Forelimb muscle (tissue), 1 donor: Measurements from ENCODE around the gene PRR5L. TPM values are rescaled to one million over a fixed set of nuclear protein-coding genes. Genes with fewer than 3 reads are reported as not detected.

Experiments used
- DNase-seq: peaks from one replicate; pipeline ENCODE4 v3.0.0-alpha.2; 2013; ENCODE audit warnings: low read depth
- polyA plus RNA-seq: library from polyadenylated mRNA; unstranded; fragments of 120-200 nt; gene quantifications from one replicate; pipeline ENCODE4 v1.2.1, GENCODE V29; 2013; ENCODE audit not compliant: insufficient read length

Gene PRR5L
- polyA plus RNA-seq, 1 donor: 7.8 TPM

- DNase-seq: no peak
Observed at GRCh38 chr11:36432738-36433137, 136.7 kb downstream of the PRR5L start.

DNA sequence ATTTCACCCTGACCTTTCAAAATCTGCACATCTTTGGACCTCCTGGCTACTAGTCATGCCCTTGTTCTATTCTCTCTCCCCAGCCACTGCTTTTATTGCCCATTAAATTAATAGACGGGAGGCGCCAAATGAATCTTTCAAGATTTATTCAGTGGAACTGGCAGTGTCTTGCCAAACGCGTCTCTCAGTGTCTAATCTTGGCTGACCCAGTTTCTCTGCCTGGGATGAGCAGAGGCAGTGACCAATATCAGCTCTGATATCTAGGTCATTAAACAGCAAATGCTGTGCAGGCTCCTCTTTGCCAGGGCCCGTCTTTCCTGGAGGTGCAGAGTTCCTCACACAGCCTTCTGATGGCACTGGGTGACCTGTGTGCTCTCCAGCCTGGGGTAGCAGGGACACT lies 140.0 kb downstream of the PRR5L start:
- DNase-seq: no peak

- no peak for DNase-seq
Observed at GRCh38 chr11:36436589-36436988, 140.5 kb downstream of the PRR5L start.

GRCh38 chr11:36437413-36437812 lies 141.3 kb downstream of the PRR5L start:
- no peak for DNase-seq

DNA sequence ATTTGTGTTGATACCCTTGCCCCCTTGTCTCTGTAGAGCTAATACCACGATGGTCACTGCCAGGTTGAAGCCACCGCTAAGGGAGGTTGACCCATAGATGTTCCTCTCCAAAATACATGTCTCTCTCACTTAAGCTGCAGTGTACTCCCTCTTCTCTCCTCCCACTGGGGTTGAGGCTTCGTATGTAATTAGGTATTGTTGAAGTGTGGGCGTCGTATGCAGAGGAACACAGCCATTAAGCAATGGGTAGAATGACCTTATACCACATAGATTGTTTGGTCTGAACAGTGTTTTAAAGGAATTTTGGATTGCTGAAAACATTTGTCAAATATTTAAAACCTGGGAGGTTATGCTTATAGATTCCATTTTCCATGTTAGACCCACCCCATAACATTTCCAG lies 142.0 kb downstream of the PRR5L start:
- no peak for DNase-seq

- DNase-seq: no peak
Observed at GRCh38 chr11:36441610-36442208, 145.6 kb downstream of the PRR5L start.

DNA sequence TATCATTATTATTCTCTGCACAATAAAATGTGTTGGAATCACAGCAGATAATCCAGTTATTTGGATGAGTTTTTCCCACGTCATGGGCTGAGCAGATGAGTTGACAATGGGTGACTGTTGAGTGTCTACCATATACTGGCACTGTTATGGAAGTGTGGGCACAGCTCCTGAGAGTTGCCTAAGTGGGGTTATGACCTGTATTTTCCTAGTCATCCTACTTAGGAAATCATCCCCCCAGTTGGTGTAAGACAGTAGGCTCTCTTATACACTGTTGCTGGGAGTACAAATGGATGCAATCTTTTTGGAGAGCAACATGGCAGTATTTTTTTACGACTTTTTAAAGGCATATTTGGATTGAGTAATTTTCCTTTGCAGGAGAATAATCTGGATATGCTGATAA lies 147.6 kb downstream of the PRR5L start:
- DNase-seq: no peak

DNA sequence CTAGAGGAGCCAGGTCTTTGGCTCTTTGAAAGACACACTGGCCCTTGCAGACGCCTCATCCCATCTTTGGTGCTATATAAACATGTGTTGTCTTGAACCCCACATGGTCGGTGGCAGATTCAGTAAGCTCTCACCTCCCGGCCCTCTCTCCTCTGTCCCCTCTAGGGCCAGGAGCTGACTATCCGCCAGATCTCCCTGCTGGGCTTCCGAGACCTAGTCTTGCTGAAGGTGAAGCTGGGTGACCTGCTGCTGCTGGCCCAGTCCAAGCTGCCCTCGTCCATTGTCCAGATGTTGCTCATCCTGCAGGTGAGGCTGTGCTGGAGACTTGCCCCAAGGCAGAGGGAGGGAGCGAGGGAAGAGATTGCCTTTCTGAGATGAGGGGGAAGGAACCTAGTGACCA lies 150.0 kb downstream of the PRR5L start:
- no peak for DNase-seq

GRCh38 chr11:36447514-36447913 lies 151.4 kb downstream of the PRR5L start:
- DNase-seq: no peak

- DNase-seq: no peak
Observed at GRCh38 chr11:36447947-36448346, 151.9 kb downstream of the PRR5L start.

GRCh38 chr11:36449561-36450096 lies 153.5 kb downstream of the PRR5L start:
- DNase-seq: no peak

DNA sequence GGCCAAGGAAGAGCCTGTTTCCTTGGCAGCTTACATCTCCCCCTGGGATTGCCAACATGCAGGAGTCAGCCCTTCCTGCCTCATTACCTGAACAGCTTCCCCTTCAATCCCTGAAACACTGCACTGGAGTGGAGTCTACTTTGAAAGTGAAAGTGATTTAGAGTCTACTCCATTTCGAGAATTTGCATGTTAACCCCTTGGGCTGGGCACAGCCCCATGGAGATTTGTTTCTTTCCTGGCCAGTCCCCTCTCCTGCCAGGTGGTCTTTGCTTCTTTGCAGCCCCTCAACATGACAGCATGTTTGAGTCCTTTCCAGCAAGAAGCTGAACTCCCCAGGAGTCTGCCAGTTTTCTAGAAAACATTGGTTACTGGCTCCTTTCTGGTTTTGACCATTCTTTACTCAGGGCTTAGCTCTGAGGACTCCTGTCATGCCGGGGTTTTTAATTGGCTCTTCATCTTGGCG lies 154.1 kb downstream of the PRR5L start:
- DNase-seq: no peak

- no peak for DNase-seq
Observed at GRCh38 chr11:36451045-36451444, 155.0 kb downstream of the PRR5L start.

DNA sequence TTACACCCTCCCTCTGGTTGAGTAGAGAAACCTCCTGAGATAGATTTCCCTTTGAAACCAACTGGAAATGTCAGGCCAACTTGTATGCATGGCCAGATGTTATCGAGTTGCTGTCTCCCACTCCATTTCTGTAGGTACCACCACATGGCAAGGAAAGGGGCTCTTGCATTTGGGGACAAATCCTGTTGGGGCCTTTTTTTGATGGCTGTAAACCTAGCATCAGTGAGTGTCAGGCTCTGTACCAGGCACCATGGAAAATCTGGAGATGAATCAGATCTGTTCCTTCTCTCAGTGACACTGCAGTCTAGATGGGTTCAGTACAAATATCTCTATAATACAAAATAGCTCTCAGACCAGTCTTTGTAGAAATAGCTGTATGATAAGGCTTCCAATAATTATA lies 155.6 kb downstream of the PRR5L start:
- DNase-seq: no peak

DNA sequence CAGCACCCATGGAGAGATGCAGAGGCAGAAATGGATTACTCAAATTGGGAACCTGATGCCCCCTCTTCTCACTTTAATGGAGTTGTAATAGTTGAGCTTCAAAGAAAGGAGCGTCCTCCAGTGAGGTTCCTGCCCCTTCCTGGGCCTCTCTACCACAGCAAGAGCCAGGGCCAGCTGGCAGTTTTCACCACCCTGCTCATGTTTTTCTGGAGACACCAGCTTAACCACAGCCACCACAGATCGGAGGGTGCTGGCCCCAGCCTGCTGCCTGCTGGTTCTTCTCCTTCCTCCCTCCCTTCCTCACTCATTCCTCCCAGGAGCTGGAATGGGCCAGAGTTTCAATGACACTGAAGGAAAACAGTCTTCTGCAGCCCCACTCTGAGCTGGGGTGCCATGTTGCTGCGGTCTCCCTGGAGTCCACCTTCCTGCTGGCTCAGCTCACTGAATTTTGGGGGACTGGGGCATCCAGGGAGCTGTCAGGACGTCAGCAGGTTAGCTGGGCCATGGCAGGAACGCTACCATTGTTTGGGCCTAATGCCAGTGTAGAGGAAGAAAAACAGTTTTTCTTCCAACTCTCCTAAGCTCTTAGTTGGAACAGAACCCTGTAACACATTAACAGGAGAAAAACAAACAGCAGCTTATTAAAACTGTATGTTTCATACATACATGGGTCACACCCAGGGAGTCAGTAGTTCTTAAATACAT lies 156.3 kb downstream of the PRR5L start:
- DNase-seq: no peak

DNA sequence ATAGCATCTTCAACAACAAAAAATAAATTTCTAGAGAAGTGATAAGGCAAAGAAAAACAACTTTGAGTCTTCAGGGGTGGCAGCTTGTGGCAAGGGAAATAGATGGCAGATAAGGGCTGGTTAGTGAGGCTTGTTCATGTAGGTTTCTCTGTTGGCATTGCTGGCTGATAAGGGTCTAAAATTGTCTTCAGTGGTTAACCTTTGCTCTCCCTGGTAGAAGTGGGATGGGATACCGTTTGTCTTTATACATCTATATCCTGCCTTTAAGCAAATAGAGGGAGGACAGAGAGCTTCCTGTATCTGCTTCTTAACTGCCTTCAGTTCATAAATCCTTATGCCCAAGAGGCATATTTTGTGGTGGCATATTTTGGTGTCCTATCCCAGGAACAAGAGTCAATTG lies 156.9 kb downstream of the PRR5L start:
- DNase-seq: no peak

DNA sequence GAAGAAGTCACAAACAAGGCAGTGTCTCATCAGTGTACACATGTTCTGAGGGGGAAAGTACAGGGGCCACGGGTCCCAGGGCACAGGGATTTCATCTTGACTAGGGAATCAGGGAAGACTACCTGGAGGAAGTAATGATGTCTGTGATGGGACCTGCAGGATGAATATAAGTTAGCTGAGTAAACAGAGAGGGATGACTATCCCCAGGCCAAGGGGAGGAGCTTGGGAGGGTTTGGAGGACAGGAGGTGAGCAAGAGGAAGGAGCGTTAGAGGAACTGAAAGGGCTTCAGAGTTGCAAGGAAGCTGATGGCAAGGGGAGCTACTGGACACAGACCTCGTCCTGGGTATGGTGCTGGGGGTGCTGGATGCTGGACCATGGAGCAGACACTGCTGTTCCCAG lies 157.6 kb downstream of the PRR5L start:
- no peak for DNase-seq

- DNase-seq: no peak
Observed at GRCh38 chr11:36454551-36454940, 158.5 kb downstream of the PRR5L start.

DNA sequence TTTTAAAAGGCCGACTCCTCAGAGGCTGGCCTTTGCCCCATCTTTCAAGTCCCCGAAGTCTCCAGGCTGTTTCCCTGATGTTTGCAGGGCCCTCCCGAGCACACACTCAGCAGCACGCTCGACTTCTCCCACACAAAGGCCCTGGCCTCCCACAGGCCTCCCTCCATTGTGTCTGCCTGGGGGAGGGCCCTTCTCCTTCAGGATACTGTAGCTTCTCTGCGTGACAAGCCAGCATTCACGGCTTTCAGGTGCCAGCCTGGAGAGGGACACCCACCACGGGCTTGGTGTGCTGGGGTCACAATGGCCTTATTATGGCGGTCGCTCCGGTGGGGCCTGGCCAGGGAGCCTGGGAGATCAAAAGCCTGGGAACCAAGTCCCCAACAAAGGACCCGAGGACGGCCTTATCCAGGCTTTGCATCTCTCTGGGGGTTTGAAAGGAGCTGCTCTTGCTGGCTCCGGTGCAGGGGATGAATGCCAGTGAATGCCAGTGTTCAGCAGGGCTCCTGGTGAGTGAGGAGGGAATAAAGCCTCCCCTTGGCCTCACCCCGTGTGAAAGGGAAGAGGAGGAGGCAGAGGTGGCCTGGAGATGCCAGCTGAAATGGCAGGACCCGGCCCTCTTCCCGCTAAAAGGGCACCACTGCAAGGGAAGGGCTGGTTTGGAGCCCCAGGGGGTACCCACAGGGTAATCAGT lies 159.0 kb downstream of the PRR5L start:
- DNase-seq: no peak

- DNase-seq: peak; percentile 28
Observed at GRCh38 chr11:36455658-36456111, 159.6 kb downstream of the PRR5L start.

DNA sequence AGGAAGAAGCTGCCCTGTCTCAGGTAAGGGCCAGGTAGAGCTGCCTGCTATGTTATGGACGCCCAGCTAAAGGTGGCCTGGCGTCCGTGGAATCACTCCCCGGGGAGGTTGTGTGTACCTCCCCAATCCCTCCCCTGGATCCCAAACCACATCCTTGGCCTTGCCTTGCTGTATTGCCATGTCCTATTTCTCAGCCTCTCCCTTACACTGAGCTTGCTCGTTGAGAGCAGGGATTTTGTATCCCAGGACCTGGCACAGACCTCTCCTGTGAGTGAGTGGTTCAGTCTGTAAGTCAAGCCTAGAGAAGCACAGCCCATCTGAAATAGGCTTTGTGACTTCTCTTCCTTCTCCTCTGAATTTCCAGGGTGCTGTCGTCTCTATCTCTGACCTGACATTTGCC lies 160.1 kb downstream of the PRR5L start:
- DNase-seq: no peak

- no peak for DNase-seq
Observed at GRCh38 chr11:36458129-36458915, 162.2 kb downstream of the PRR5L start.
